Measurements from ENCODE around the gene LAMC3. TPM values are rescaled to one million over a fixed set of nuclear protein-coding genes. Genes with fewer than 3 reads are reported as not detected.

LAMC3 gene
- total and polyA plus RNA-seq, 2 donors from 2014 or later: 13.4 to 13.8 TPM

- Histone ChIP-seq H3K27me3 (ENCODE audit: control insufficient read depth, insufficient read depth, low read length) (no peaks in the 10 kb centered on the region), H3K4me3 (ENCODE audit: low read length in 3 of 3) (no peak overlapping the region), H3K27ac (ENCODE audit: low read depth in 2 of 2, low read length in 2 of 2) (no peak overlapping the region), H3K9ac (ENCODE audit: low read length in 3 of 3) (no peak overlapping the region), H3K9me3 (ENCODE audit: control insufficient read depth in 2 of 3, insufficient read depth in 1 of 3, low read length in 3 of 3) (no peaks in the 10 kb centered on the region), H3K4me1 (ENCODE audit: control insufficient read depth in 2 of 3, insufficient read depth in 2 of 3, low read depth in 1 of 3, low read length in 3 of 3) (no peaks in the 10 kb centered on the region), H3K36me3 (ENCODE audit: control insufficient read depth in 2 of 3, insufficient read depth in 3 of 3, low read length in 3 of 3) (no peaks in the 10 kb centered on the region)
- FAIRE-seq (no peak), DNase-seq (no peak)
- intact Hi-C loops (cut with DNase I): no loop called here
- TF ChIP-seq CTCF (IDR thresholded peaks at IDR 0.05; ENCODE audit: borderline replicate concordance, extremely low read depth, insufficient read depth): no peak
Observed at GRCh38 chr9:131084661-131085369, 75.8 kb downstream of the LAMC3 start.

- Histone ChIP-seq H3K9me3 (ENCODE audit: control insufficient read depth in 2 of 3, insufficient read depth in 1 of 3, low read length in 3 of 3) (no peaks in the 10 kb centered on the region), H3K27ac (ENCODE audit: low read depth in 2 of 2, low read length in 2 of 2) (no peak overlapping the region), H3K27me3 (ENCODE audit: control insufficient read depth, insufficient read depth, low read length) (no peaks in the 10 kb centered on the region), H3K4me3 (ENCODE audit: low read length in 3 of 3) (no peak overlapping the region), H3K36me3 (ENCODE audit: control insufficient read depth in 2 of 3, insufficient read depth in 3 of 3, low read length in 3 of 3) (no peaks in the 10 kb centered on the region), H3K9ac (ENCODE audit: low read length in 3 of 3) (no peak overlapping the region), H3K4me1 (ENCODE audit: control insufficient read depth in 2 of 3, insufficient read depth in 2 of 3, low read depth in 1 of 3, low read length in 3 of 3) (no peaks in the 10 kb centered on the region)
- intact Hi-C loops (cut with DNase I): no loop called here
- FAIRE-seq (no peak), DNase-seq (no peak)
- no peak for TF ChIP-seq CTCF (IDR thresholded peaks at IDR 0.05; ENCODE audit: borderline replicate concordance, extremely low read depth, insufficient read depth)
Observed at GRCh38 chr9:131085370-131086122, 76.6 kb downstream of the LAMC3 start.

DNA sequence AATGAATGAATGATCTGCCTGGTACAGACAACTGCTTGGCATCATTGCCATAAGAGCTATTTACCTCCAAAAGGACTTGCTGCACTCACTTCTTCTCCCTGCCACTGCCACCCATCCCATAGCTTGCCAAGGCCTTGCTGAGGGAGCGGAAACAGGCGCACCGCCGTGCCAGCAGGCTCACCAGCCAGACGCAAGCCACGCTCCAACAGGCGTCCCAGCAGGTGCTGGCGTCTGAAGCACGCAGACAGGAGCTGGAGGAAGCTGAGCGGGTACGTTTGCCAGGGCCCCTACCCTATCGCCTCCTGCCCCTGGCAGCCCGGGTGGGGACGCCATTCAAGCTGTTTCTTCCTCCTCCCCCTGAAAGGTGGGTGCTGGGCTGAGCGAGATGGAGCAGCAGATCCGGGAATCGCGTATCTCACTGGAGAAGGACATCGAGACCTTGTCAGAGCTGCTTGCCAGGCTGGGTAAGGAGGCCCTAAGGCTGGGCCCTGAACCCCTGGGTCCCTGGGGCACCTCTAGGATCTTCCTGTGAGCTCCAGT is 78.5 kb downstream of the LAMC3 start:
- Histone ChIP-seq H3K27me3 (ENCODE audit: control insufficient read depth, insufficient read depth, low read length) (no peaks in the 10 kb centered on the region), H3K36me3 (ENCODE audit: control insufficient read depth in 2 of 3, insufficient read depth in 3 of 3, low read length in 3 of 3) (no peaks in the 10 kb centered on the region), H3K4me1 (ENCODE audit: control insufficient read depth in 2 of 3, insufficient read depth in 2 of 3, low read depth in 1 of 3, low read length in 3 of 3) (no peaks in the 10 kb centered on the region), H3K9ac (ENCODE audit: low read length in 3 of 3) (no peak overlapping the region), H3K4me3 (ENCODE audit: low read length in 3 of 3) (no peak overlapping the region), H3K9me3 (ENCODE audit: control insufficient read depth in 2 of 3, insufficient read depth in 1 of 3, low read length in 3 of 3) (no peaks in the 10 kb centered on the region), H3K27ac (ENCODE audit: low read depth in 2 of 2, low read length in 2 of 2) (no peak overlapping the region)
- DNase-seq (no peak), FAIRE-seq (no peak)
- intact Hi-C loops (cut with DNase I): no loop called here
- TF ChIP-seq CTCF (IDR thresholded peaks at IDR 0.05; ENCODE audit: borderline replicate concordance, extremely low read depth, insufficient read depth): no peak

All from kidney (tissue), 14 donors.